Heart right ventricle (tissue), 16 donors: ENCODE results near the gene GPR62. TPM values are rescaled to one million over a fixed set of nuclear protein-coding genes. Genes with fewer than 3 reads are reported as not detected.
A peak's percentile ranks its signal among the peaks of the same experiment; 100 is the strongest.

Experiments used
- ATAC-seq, 8 donors: fragments of 200-7000 bp; cut with Tn5 transposase; one replicate each; pipeline ENCODE4 v1.9.1; 2020; ENCODE audit warnings: mild to moderate bottlenecking in 8 of 8, moderate library complexity in 8 of 8, moderate number of reproducible peaks in 1 of 8
- DNase-seq, 2 donors: peaks; one replicate each; pipeline ENCODE4 v3.0.0-alpha.2; 2020
- H3K27ac ChIP-seq, 10 donors: fragments of 200-600 bp; sonication (generic) in 2 of 10; one replicate each; pipeline versions ENCODE4 v1.5.0 to v1.8.0; 2020 to 2022; ENCODE audit warnings: mild to moderate bottlenecking in 3 of 10
- H3K27me3 ChIP-seq, 7 donors: fragments of 200-600 bp; one replicate each; pipeline ENCODE4 v1.8.0; 2021 to 2022; ENCODE audit warnings: mild to moderate bottlenecking in 2 of 7
- H3K36me3 ChIP-seq, 9 donors: fragments of 200-600 bp; sonication (generic) in 1 of 9; one replicate each; pipeline versions ENCODE4 v1.5.0 to v1.8.0; 2020 to 2022; ENCODE audit warnings: mild to moderate bottlenecking in 2 of 9
- H3K4me1 ChIP-seq, 9 donors: fragments of 200-600 bp; sonication (generic) in 1 of 9; one replicate each; pipeline versions ENCODE4 v1.5.0 to v1.8.0; 2020 to 2022; ENCODE audit warnings: mild to moderate bottlenecking in 4 of 9
- H3K4me3 ChIP-seq, 10 donors: fragments of 200-600 bp; sonication (generic) in 2 of 10; one replicate each; pipeline versions ENCODE4 v1.5.0 to v1.8.0; 2020 to 2022; ENCODE audit warnings: mild to moderate bottlenecking in 7 of 10, moderate library complexity in 2 of 10
- H3K9me3 ChIP-seq, 11 donors: fragments of 200-600 bp in 10 of 11; sonication (generic) in 2 of 11; one replicate each; pipeline versions ENCODE4 v1.5.0 to v1.8.0; 2013 to 2022; ENCODE audit warnings: mild to moderate bottlenecking in 2 of 11, control low read depth in 1 of 11, moderate library complexity in 1 of 11
- WGBS, 2 donors: extraction: QIAGEN DNeasy Blood & Tissue Kit; methylation state at CpG; one replicate each; pipeline ENCODE4 v1.1.7; 2013; ENCODE audit warnings: inconsistent platforms in 1 of 2; 5-methylcytosine and 5-hydroxymethylcytosine counted together
- intact Hi-C, 10 donors: fragments of 100-400 bp; cut with DNase I; formaldehyde crosslinking; loops; one replicate each; pipeline versions ENCODE4 v1.11.1 to v1.14.2; 2022
- polyA plus RNA-seq, 2 donors: library from polyadenylated mRNA; stranded (reverse); fragments of 200-250 nt; gene quantifications; one replicate each; pipeline ENCODE4 v1.2.3, GENCODE V29; 2013
- total RNA-seq, 10 donors: library from RNA; stranded (reverse); fragmentation: NEBNext Ultra II Directional in 3 of 10; extraction: Animal tissue kit (Norgen Biotek cat#: 25700) in 3 of 10; gene quantifications; one replicate each; pipeline versions ENCODE4 v1.2.1 to v1.2.4, GENCODE V29; 2021 to 2023
- TF ChIP-seq, protein P1 (sequence below), 9 donors: fragments of 200-600 bp; sonication (generic) in 2 of 9; IDR thresholded peaks; one replicate each; pipeline versions ENCODE4 v1.5.0 to v1.8.0; 2021 to 2022; ENCODE audit warnings: antibody characterized with exemption in 9 of 9, mild to moderate bottlenecking in 5 of 9, moderate library complexity in 1 of 9
- donor health status: Arrhythmogenic right ventricular cardiomyopathy.
- donor health status: ischemic (EF 13 %, LVEDD 7.1; RV severe dilation, severe dysfunction).
- donor health status: healthy with polysubstance abuse.
- donor health status: DM: no; HTN: yes; CAD: no.
- donor health status: DM: no; HTN: no; CAD: no.
- donor health status: ischemic (EF 25% LVEDD 6.9; RV normal size, moderate dysfunction).
- donor health status: ischemic (EF 25% LVEDD 5.7; RV mildly dilated, moderate dysfunction).
- donor health status: healthy.
- donor health status: DM: yes; HTN: yes; CAD: no.
- donor health status: Ischemic cardiomyopathy.
- donor health status: ischemic (EF 35%, LVEDD 5.7; RV mildly dilated, moderate dysfunction).
- donor health status: nonischemic (EF 11% LVEDD 7.7; RV severe dilation, severe dysfunction).
- donor health status: DM: yes; HTN: yes; CAD: no.
- donor health status: PGD.
- donor health status: ischemic (EF 29% LVEDD 5.4; RV normal size, mild dysfunction).
- donor health status: nonischemic (EF 23%, LVEDD 6.1; RV moderate dilation, normal function).

The GPR62 gene
- total and polyA plus RNA-seq, 12 donors = 0.01 to 0.38 (median 0.18) TPM; not detected in 2

DNA sequence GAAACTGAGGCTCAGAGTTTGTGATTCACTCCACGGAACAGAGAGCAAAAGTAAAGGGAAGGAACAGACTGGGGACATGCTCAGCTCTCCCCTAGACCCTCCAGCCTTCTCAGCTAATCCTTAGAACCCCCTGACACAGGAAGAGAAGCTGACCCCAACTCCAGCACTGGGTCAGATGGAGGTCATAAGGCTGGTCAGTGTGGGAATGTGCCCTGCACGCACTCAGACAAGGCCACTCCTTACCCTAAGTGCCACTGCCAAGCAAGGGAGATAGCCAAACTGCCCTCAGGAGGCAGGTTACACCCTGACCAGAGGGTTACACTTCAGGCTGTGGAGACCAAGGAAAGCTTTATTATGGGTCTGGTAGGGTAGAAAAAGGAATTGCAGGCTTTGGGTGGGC is 39.3 kb downstream of the GPR62 start:
- peaks cover 0 to 41% (median 16%) of the 10 kb centered on the region in 9 donors for H3K36me3 ChIP-seq
- TF ChIP-seq, protein P1, sequence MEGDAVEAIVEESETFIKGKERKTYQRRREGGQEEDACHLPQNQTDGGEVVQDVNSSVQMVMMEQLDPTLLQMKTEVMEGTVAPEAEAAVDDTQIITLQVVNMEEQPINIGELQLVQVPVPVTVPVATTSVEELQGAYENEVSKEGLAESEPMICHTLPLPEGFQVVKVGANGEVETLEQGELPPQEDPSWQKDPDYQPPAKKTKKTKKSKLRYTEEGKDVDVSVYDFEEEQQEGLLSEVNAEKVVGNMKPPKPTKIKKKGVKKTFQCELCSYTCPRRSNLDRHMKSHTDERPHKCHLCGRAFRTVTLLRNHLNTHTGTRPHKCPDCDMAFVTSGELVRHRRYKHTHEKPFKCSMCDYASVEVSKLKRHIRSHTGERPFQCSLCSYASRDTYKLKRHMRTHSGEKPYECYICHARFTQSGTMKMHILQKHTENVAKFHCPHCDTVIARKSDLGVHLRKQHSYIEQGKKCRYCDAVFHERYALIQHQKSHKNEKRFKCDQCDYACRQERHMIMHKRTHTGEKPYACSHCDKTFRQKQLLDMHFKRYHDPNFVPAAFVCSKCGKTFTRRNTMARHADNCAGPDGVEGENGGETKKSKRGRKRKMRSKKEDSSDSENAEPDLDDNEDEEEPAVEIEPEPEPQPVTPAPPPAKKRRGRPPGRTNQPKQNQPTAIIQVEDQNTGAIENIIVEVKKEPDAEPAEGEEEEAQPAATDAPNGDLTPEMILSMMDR (IDR thresholded peaks at IDR 0.05) = no peak
- H3K4me1 ChIP-seq = peaks cover 5 to 31% (median 25%) of the 10 kb centered on the region in 9 donors
- H3K27ac ChIP-seq = peak overlapping the region in 5 of 10 donors; percentile 86 to 95 (median 90)
- H3K9me3 ChIP-seq = no peaks in the 10 kb centered on the region
- WGBS, 2 donors = 69 to 76% methylated on average over 2 of the region's 2 CpGs
- intact Hi-C loops = loop anchor here in 1 of 10 donors (10.0 kb wide), 1 partner anchor 290 kb away; the partner anchor contains the start of gene GLYCTK
- DNase-seq (no peak), ATAC-seq (peak in 1 of 8 donors; percentile 29)
- no peaks in the 10 kb centered on the region for H3K27me3 ChIP-seq
- peak overlapping the region in 8 of 10 donors; percentile 64 to 94 (median 84) for H3K4me3 ChIP-seq

DNA sequence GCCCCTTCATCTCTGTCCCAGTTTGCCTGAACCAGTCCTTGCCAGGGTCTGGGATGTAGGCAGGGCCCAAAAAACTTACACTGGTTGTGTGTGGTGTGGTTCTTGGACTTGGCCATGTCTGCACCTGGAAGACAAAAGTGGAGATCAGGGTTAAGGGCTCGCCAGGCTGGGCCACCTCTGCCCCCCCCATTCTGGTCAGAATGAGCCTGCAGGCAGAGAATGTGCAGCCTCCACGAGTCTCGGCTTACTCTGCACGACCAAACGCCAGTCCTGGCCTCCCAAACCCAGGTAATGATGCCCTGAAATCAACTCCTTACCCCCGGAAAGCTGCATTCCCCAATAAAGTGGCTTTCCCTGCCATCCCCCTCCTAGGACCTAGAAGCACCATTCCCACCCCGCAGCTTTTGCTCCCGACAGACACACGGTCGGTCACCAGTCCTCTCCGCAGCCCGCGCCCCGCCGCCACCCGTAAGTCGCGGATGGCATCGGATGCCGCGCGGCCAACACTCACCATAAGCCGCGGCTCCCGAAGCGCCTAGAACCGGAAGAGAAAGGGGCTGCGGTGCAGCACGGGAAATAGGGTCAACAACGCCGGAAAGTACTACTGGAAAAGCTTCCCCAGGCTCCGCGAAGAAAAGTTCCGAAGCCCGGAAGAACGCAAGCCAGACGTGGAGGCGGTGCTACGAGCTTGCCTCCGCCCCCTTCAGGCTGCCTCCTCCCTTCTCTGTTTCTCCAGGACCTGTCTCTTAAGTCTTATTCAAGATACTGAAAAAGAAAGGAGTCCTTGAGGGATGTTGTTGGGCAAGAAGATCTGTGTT is 40.4 kb downstream of the GPR62 start, which contains the start of gene RPL29:
TSS of gene RPL29 (minus strand) at position 550 of the 818 bp plus-strand sequence. CDS start at position 116, 434 bp downstream.
- intact Hi-C loops = loop anchor here in 2 of 10 donors (1.0 to 10.0 kb wide), 2 partner anchors 53 to 289 kb away; partner anchors contain the start of genes GLYCTK (in 1 of the 2) and PARP3 (in 1 of the 2)
- Histone ChIP-seq H3K27ac (peak within 1 kb of the TSS; percentile 63 to 95 (median 86)), H3K9me3 (no peaks in the 10 kb centered on the region), H3K36me3 (peaks cover 0 to 41% (median 16%) of the 10 kb centered on the region in 9 donors), H3K27me3 (no peaks in the 10 kb centered on the region), H3K4me1 (peaks cover 5 to 26% (median 22%) of the 10 kb centered on the region in 9 donors), H3K4me3 (peak within 1 kb of the TSS; percentile 64 to 94 (median 84))
- 0 to 1% methylated on average over 40 of the region's 40 CpGs for WGBS, 2 donors
- TF ChIP-seq, protein P1 (IDR thresholded peaks at IDR 0.05) = peak in 8 of 9 donors; percentile 6 to 50 (median 34)
- ATAC-seq = peak; percentile 89 to 97 (median 95)
- peak; percentile 86 to 94 for DNase-seq

DNA sequence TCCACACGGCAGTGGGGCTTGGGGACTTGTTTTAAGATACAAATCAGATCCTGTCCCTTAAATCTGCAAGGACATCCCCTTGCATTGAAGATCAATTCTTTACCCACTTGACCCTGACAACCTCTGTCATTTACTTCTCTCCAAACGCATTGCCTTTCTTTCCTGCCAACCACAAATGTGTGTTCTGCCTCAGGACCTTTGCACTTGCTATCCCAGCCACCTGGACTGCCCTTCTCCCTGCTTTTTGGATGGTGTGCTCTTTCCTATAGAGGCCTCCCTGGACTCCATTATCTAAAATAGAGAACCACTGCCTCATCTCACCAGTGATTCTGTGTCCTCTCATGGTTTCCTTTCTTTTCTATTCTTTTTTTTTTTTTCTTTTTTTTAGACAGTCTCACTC is 42.0 kb downstream of the GPR62 start:
- H3K27me3 ChIP-seq = no peaks in the 10 kb centered on the region
- WGBS, 2 donors = 66 to 67% methylated on average over 2 of the region's 2 CpGs
- H3K27ac ChIP-seq = no peak overlapping the region
- peaks cover 5 to 34% (median 25%) of the 10 kb centered on the region in 9 donors for H3K4me1 ChIP-seq
- intact Hi-C loops = loop anchor here in 1 of 10 donors (10.0 kb wide), 1 partner anchor 288 kb away; the partner anchor contains the start of gene GLYCTK
- H3K36me3 ChIP-seq = peaks cover 0 to 29% (median 16%) of the 10 kb centered on the region in 9 donors
- no peaks in the 10 kb centered on the region for H3K9me3 ChIP-seq
- DNase-seq (no peak), ATAC-seq (no peak)
- H3K4me3 ChIP-seq = no peak overlapping the region
- TF ChIP-seq, protein P1 (IDR thresholded peaks at IDR 0.05) = no peak

DNA sequence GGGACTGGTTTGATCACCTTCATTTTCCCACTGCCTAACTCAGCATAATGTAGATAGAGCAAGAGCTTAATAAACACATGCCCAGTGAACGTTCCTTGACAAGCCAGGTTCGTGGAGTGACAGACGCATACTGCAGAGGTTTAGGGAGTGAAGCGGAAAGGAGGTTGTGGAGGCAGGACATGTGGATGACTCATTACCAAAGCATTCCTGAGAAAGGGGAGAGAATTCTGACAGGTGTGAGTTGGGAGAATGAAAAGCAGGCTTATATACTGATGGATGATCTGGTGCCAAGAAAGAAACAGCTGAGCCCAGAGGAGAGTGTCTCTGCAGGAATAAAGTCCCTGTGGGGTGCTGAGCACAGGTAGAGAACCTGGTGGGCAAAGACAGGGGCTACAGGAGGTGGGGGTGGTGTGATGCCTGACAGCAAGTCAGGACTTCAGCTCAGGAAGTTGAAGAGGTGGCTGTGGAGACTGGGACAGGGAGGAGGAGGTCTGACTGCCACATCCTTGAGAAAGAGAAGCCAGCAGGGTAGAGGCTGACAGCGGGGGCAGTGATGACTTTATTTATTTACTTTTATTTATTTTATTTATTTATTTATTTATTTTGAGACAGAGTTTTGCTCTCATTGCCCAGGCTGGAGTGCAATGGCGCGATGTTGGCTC is 42.9 kb downstream of the GPR62 start:
- Histone ChIP-seq H3K36me3 (peaks cover 0 to 20% (median 16%) of the 10 kb centered on the region in 9 donors), H3K9me3 (no peaks in the 10 kb centered on the region), H3K27ac (no peak overlapping the region), H3K4me3 (no peak overlapping the region), H3K4me1 (peaks cover 5 to 31% (median 25%) of the 10 kb centered on the region in 9 donors), H3K27me3 (no peaks in the 10 kb centered on the region)
- intact Hi-C loops = loop anchor here in 1 of 10 donors (10.0 kb wide), 1 partner anchor 287 kb away; the partner anchor contains the start of gene GLYCTK
- WGBS, 2 donors = 48 to 52% methylated on average over 7 of the region's 7 CpGs
- DNase-seq (no peak), ATAC-seq (no peak)
- TF ChIP-seq, protein P1 (IDR thresholded peaks at IDR 0.05) = no peak
